MM.1S (cell line): Measurements from ENCODE around the gene SLC25A33.

Experiments used
- DNase-seq: peaks from one replicate; pipeline ENCODE4 v3.0.0-alpha.2; 2015
- H2AFZ ChIP-seq: fragments of 300-600 bp; sonication (generic); 2 replicates; pipeline ENCODE4 v1.6.0; 2016; ENCODE audit warnings: antibody characterized with exemption, low read length
- H3F3A ChIP-seq: fragments of 300-600 bp; sonication (generic); 2 replicates; pipeline ENCODE4 v1.6.1; 2016; ENCODE audit warnings: mild to moderate bottlenecking, antibody characterized with exemption, low read length, moderate library complexity, mixed read lengths; ENCODE audit not compliant: insufficient read depth
- H3K27ac ChIP-seq: fragments of 300-600 bp; sonication (generic); 2 replicates; pipeline ENCODE4 v1.5.1; 2016; ENCODE audit warnings: mild to moderate bottlenecking, low read length
- H3K27me3 ChIP-seq: fragments of 300-600 bp; sonication (generic); replicated peaks from 2 replicates; pipeline ENCODE4 v1.6.0; 2016; ENCODE audit warnings: low read length; ENCODE audit not compliant: insufficient read depth
- H3K36me3 ChIP-seq: fragments of 300-600 bp; sonication (generic); replicated peaks from 2 replicates; pipeline ENCODE4 v1.6.1; 2016; ENCODE audit warnings: mild to moderate bottlenecking, low read length, mixed read lengths; ENCODE audit not compliant: insufficient read depth
- H3K4me1 ChIP-seq: fragments of 300-600 bp; sonication (generic); 2 replicates; pipeline ENCODE4 v1.6.1; 2016; ENCODE audit warnings: low read length, mixed read lengths
- H3K4me2 ChIP-seq: fragments of 300-600 bp; sonication (generic); 2 replicates; pipeline ENCODE4 v1.6.0; 2016; ENCODE audit warnings: low read depth, low read length
- H3K4me3 ChIP-seq: fragments of 300-600 bp; sonication (generic); 2 replicates; pipeline ENCODE4 v1.5.1; 2016; ENCODE audit warnings: low read length, mixed read lengths
- H3K79me2 ChIP-seq: fragments of 300-600 bp; sonication (generic); 2 replicates; pipeline ENCODE4 v1.6.1; 2016; ENCODE audit warnings: mixed run types, low read length, mixed read lengths
- H3K9ac ChIP-seq: fragments of 300-600 bp; sonication (generic); 2 replicates; pipeline ENCODE4 v1.6.1; 2016; ENCODE audit warnings: low read length, mixed read lengths
- H3K9me2 ChIP-seq: fragments of 300-600 bp; sonication (generic); replicated peaks from 2 replicates; pipeline ENCODE4 v1.6.1; 2016; ENCODE audit warnings: mild to moderate bottlenecking, low read length, mixed read lengths; ENCODE audit not compliant: insufficient read depth
- H3K9me3 ChIP-seq: fragments of 300-600 bp; sonication (generic); replicated peaks from 2 replicates; pipeline ENCODE4 v1.6.1; 2016; ENCODE audit warnings: mild to moderate bottlenecking, low read length, mixed read lengths; ENCODE audit not compliant: insufficient read depth
- H4K20me1 ChIP-seq: fragments of 300-600 bp; sonication (generic); 2 replicates; pipeline ENCODE4 v1.6.1; 2016; ENCODE audit warnings: mild to moderate bottlenecking, low read length, moderate library complexity, mixed read lengths; ENCODE audit not compliant: insufficient read depth
- CTCF ChIP-seq: fragments of 300-600 bp; sonication (generic); IDR thresholded peaks from 2 replicates; pipeline ENCODE4 v1.5.1; 2016; ENCODE audit warnings: antibody characterized with exemption, low read length, mixed read lengths
- EZH2 ChIP-seq: fragments of 300-600 bp; sonication (generic); optimal IDR thresholded peaks from 2 replicates; pipeline ENCODE3; 2017; ENCODE audit warnings: low read depth, mild to moderate bottlenecking, antibody characterized with exemption, low read length, mixed read lengths
- EZH2phosphoT487 ChIP-seq: fragments of 300-600 bp; sonication (generic); IDR thresholded peaks from 2 replicates; pipeline ENCODE4 v1.6.1; 2018; ENCODE audit warnings: antibody characterized with exemption, low read length

The SLC25A33 gene

GRCh38 chr1:9604836-9605235 is 65.6 kb downstream of the SLC25A33 start:
- TF ChIP-seq CTCF (no peak), EZH2phosphoT487 (no peak), EZH2 (no peak)
- H3K79me2 ChIP-seq: no peaks in the 10 kb centered on the region
- H3K9me2 ChIP-seq: no peaks in the 10 kb centered on the region
- no peaks in the 10 kb centered on the region for H4K20me1 ChIP-seq
- DNase-seq: no peak
- H3K4me1 ChIP-seq: no peaks in the 10 kb centered on the region
- no peak overlapping the region for H3K4me2 ChIP-seq
- no peak overlapping the region for H3K4me3 ChIP-seq
- H3K36me3 ChIP-seq: no peaks in the 10 kb centered on the region
- H3K9me3 ChIP-seq: no peaks in the 10 kb centered on the region
- no peak overlapping the region for H3K9ac ChIP-seq
- H3F3A ChIP-seq: no peaks in the 10 kb centered on the region
- no peak overlapping the region for H3K27ac ChIP-seq
- H2AFZ ChIP-seq: no peak overlapping the region
- no peaks in the 10 kb centered on the region for H3K27me3 ChIP-seq

GRCh38 chr1:9605946-9606455 is 66.7 kb downstream of the SLC25A33 start:
- no peak overlapping the region for H3K4me3 ChIP-seq
- no peaks in the 10 kb centered on the region for H3K4me1 ChIP-seq
- H3K27me3 ChIP-seq: no peaks in the 10 kb centered on the region
- no peaks in the 10 kb centered on the region for H3K79me2 ChIP-seq
- H3K27ac ChIP-seq: no peak overlapping the region
- H3K9ac ChIP-seq: no peak overlapping the region
- H3K9me2 ChIP-seq: no peaks in the 10 kb centered on the region
- H3K9me3 ChIP-seq: no peaks in the 10 kb centered on the region
- H2AFZ ChIP-seq: no peak overlapping the region
- no peaks in the 10 kb centered on the region for H3K36me3 ChIP-seq
- H3K4me2 ChIP-seq: no peak overlapping the region
- DNase-seq: no peak
- TF ChIP-seq EZH2phosphoT487 (no peak), EZH2 (no peak), CTCF (no peak)
- H3F3A ChIP-seq: no peaks in the 10 kb centered on the region
- H4K20me1 ChIP-seq: no peaks in the 10 kb centered on the region

GRCh38 chr1:9606458-9606857 is 67.2 kb downstream of the SLC25A33 start:
- H3K4me3 ChIP-seq: no peak overlapping the region
- H3K79me2 ChIP-seq: no peaks in the 10 kb centered on the region
- no peak overlapping the region for H2AFZ ChIP-seq
- H3K9me3 ChIP-seq: no peaks in the 10 kb centered on the region
- H3K27ac ChIP-seq: no peak overlapping the region
- no peaks in the 10 kb centered on the region for H4K20me1 ChIP-seq
- H3K9ac ChIP-seq: no peak overlapping the region
- no peaks in the 10 kb centered on the region for H3F3A ChIP-seq
- no peaks in the 10 kb centered on the region for H3K9me2 ChIP-seq
- no peaks in the 10 kb centered on the region for H3K4me1 ChIP-seq
- no peaks in the 10 kb centered on the region for H3K27me3 ChIP-seq
- no peaks in the 10 kb centered on the region for H3K36me3 ChIP-seq
- TF ChIP-seq CTCF (no peak), EZH2phosphoT487 (no peak), EZH2 (no peak)
- no peak overlapping the region for H3K4me2 ChIP-seq
- DNase-seq: no peak
